K562 (cell line): ENCODE results near the gene TBXA2R. TPM values are rescaled to one million over a fixed set of nuclear protein-coding genes. Genes with fewer than 3 reads are reported as not detected.
A peak's percentile ranks its signal among the peaks of the same experiment; 100 is the strongest.

Source experiments
- ATAC-seq: fragments of 200-7000 bp; cut with Tn5 transposase; 3 replicates; pipeline ENCODE4 v1.9.1; 2020; ENCODE audit warnings: moderate library complexity
- BruUV-seq: library from RNA; stranded (reverse); fragments of 400-500 nt; replicated peaks from 2 replicates; lab custom pipeline; 2021; lab: Mats Ljungman, UMichigan
- CTCF ChIA-PET: fragments of 300-600 bp; formaldehyde crosslinking; extraction: SDS; loops from one replicate; lab custom pipeline; 2021; ENCODE audit warnings: low intra/inter-chr PET ratio; lab: Yijun Ruan, JAX
- POLR2A ChIA-PET: fragments of 300-600, 350-650 bp; sonication (Branson Sonifier 250); formaldehyde crosslinking; extraction: SDS; loops from one replicate; lab custom pipeline; 2021; ENCODE audit warnings: antibody characterized with exemption, inconsistent platforms; lab: Yijun Ruan, JAX
- DNase-seq, 4 experiments: peaks; one replicate each; pipeline versions ENCODE4 v3.0.0 to v3.0.0-alpha.2; 2011 to 2018; ENCODE audit warnings: low spot score in 3 of 4, mixed read lengths in 3 of 4; ENCODE audit errors: extremely low read depth in 1 of 4
- FAIRE-seq: peaks from 2 replicates; lab custom pipeline; 2011; peaks lifted over from hg19 to GRCh38; lab: Jason Lieb, UNC
- H2AFZ ChIP-seq: 2 replicates; pipeline ENCODE4 v1.6.0; 2011; ENCODE audit warnings: low read depth, low read length, control low read depth, inconsistent platforms
- H3K27ac ChIP-seq: fragments of 200-600 bp; 3 replicates; pipeline ENCODE4 v1.8.0; 2011; ENCODE audit warnings: low read depth, mild to moderate bottlenecking, control low read depth, inconsistent platforms, low read length, moderate library complexity, mixed read lengths; ENCODE audit errors: extremely low read depth
- H3K27me3 ChIP-seq, 2 experiments: fragments of 300-600 bp in 1 of 2; 2 replicates in 1 of 2; 3 replicates in 1 of 2; pipeline versions ENCODE4 v1.6.0 to v1.8.0; 2011; ENCODE audit warnings: inconsistent platforms in 2 of 2, low read length in 2 of 2, mild to moderate bottlenecking in 1 of 2, mixed read lengths in 1 of 2, moderate library complexity in 1 of 2; ENCODE audit not compliant: control insufficient read depth in 2 of 2, insufficient read depth in 2 of 2
- H3K36me3 ChIP-seq: fragments of 300-600 bp; 3 replicates; pipeline ENCODE4 v1.8.0; 2011; ENCODE audit warnings: mild to moderate bottlenecking, low read length, inconsistent platforms; ENCODE audit not compliant: control insufficient read depth, insufficient read depth
- H3K4me1 ChIP-seq, 2 experiments: fragments of 200-600 bp in 1 of 2; replicated peaks in 1 of 2; 2 replicates in 1 of 2; 3 replicates in 1 of 2; pipeline versions ENCODE4 v1.5.1 to v1.8.0; 2011; ENCODE audit warnings: inconsistent platforms in 2 of 2, low read length in 2 of 2, mild to moderate bottlenecking in 1 of 2, mixed read lengths in 1 of 2, moderate library complexity in 1 of 2; ENCODE audit not compliant: control insufficient read depth in 2 of 2, insufficient read depth in 2 of 2
- H3K4me2 ChIP-seq: 2 replicates; pipeline ENCODE4 v1.6.1; 2011; ENCODE audit warnings: low read length, control low read depth, inconsistent platforms, mixed read lengths; ENCODE audit not compliant: insufficient read depth
- H3K4me3 ChIP-seq: fragments of 200-600 bp; sonication (generic), shearing (Covaris generic); 2 replicates; pipeline ENCODE4 v1.5.1; 2016; ENCODE audit warnings: control low read depth, inconsistent platforms
- H3K79me2 ChIP-seq: fragments of 200-600 bp; 3 replicates; pipeline ENCODE4 v1.8.0; 2011; ENCODE audit warnings: low read length, inconsistent platforms; ENCODE audit not compliant: control insufficient read depth, insufficient read depth
- H3K9ac ChIP-seq, 2 experiments: 2 replicates each; pipeline versions ENCODE4 v1.6.0 to v1.6.1; 2011; ENCODE audit warnings: low read depth in 2 of 2, low read length in 2 of 2, control low read depth in 1 of 2, inconsistent platforms in 1 of 2, mild to moderate bottlenecking in 1 of 2, mixed read lengths in 1 of 2; ENCODE audit not compliant: insufficient read depth in 1 of 2
- H3K9me1 ChIP-seq: one replicate; pipeline ENCODE4 v1.6.0; 2011; ENCODE audit warnings: inconsistent platforms, mild to moderate bottlenecking, low read length, moderate library complexity; ENCODE audit not compliant: control insufficient read depth, insufficient read depth
- H3K9me3 ChIP-seq: replicated peaks from 2 replicates; pipeline ENCODE4 v1.5.1; 2011; ENCODE audit warnings: low read depth, low read length, inconsistent platforms; ENCODE audit not compliant: control insufficient read depth, insufficient read depth
- H4K20me1 ChIP-seq: replicated peaks from 2 replicates; pipeline ENCODE4 v1.6.1; 2011; ENCODE audit warnings: low read length, inconsistent platforms, mixed read lengths; ENCODE audit not compliant: control insufficient read depth, insufficient read depth
- C11orf30 ChIP-seq: fragments of 450-650 bp; IDR thresholded peaks from 2 replicates; pipeline ENCODE4 v1.6.1; 2016; ENCODE audit warnings: low read depth, mild to moderate bottlenecking
- GTF2F1 ChIP-seq: IDR thresholded peaks from 2 replicates; pipeline ENCODE4 v1.6.1; 2011; ENCODE audit warnings: low read depth, low read length, improper control_type of control experiment
- HCFC1 ChIP-seq: IDR thresholded peaks from 2 replicates; pipeline ENCODE4 v1.6.1; 2012; ENCODE audit warnings: low read depth, low read length, improper control_type of control experiment
- POLR2A ChIP-seq: fragments of 450-650 bp; conservative IDR thresholded peaks from 2 replicates; pipeline ENCODE4 v1.6.1; 2016
- POLR3A ChIP-seq: IDR thresholded peaks from 2 replicates; pipeline ENCODE4 v1.6.1; 2011; ENCODE audit warnings: borderline replicate concordance, mild to moderate bottlenecking, moderate library complexity; ENCODE audit not compliant: insufficient read length, insufficient read depth; ENCODE audit errors: extremely low read depth
- SAP30 ChIP-seq: fragments of 200-600 bp; sonication (generic); IDR thresholded peaks from 2 replicates; pipeline ENCODE4 v1.6.1; 2012; ENCODE audit warnings: borderline replicate concordance, low read depth, mild to moderate bottlenecking, moderate library complexity, low read length, control low read depth, inconsistent platforms; ENCODE audit not compliant: insufficient read depth, poor library complexity, severe bottlenecking
- SMAD1 ChIP-seq: fragments of 150-350 bp; IDR thresholded peaks from 2 replicates; pipeline ENCODE4 v1.6.1; 2014; ENCODE audit warnings: low read length, low read depth; ENCODE audit not compliant: partially characterized antibody
- TAF1 ChIP-seq: IDR thresholded peaks from 2 replicates; pipeline ENCODE4 v1.6.1; 2011; ENCODE audit warnings: mild to moderate bottlenecking, low read length, moderate library complexity; ENCODE audit not compliant: insufficient read depth, control insufficient read depth, severe bottlenecking; ENCODE audit errors: extremely low read depth
- ZFP91 ChIP-seq: sonication (generic); formaldehyde crosslinking; IDR thresholded peaks from 2 replicates; pipeline ENCODE4 v1.8.0; 2022; ENCODE audit warnings: mild to moderate bottlenecking, missing genetic modification reagents
- ZNF239 ChIP-seq: fragments of 250-450 bp; sonication (Bioruptor Pico); IDR thresholded peaks from 2 replicates; pipeline ENCODE4 v1.4.0; 2020; ENCODE audit warnings: mild to moderate bottlenecking
- ZNF561 ChIP-seq: fragments of 450-650 bp; formaldehyde crosslinking; conservative IDR thresholded peaks from 2 replicates; pipeline ENCODE4 v1.4.0; 2020; ENCODE audit warnings: mild to moderate bottlenecking, moderate library complexity
- WGBS: fragments of 100-300 bp; shearing (Covaris generic); methylation state at CpG from one replicate; pipeline ENCODE4 v1.1.6; 2016; ENCODE audit warnings: low coverage, mixed read lengths; ENCODE audit not compliant: insufficient coverage; ENCODE audit errors: missing lambda C conversion rate; 5-methylcytosine and 5-hydroxymethylcytosine counted together
- in situ Hi-C: fragments of 300-500 bp; cut with MboI; formaldehyde crosslinking; loops from 4 replicates; pipeline ENCODE4 v1.15.0; 2018; ENCODE audit warnings: inconsistent platforms, mixed read lengths
- intact Hi-C: fragments of 100-400 bp; cut with micrococcal nuclease; formaldehyde crosslinking; loops from 2 replicates; pipeline ENCODE4 v1.14.2; 2022
- polyA plus RNA-seq, 8 experiments: library from polyadenylated mRNA; depleted of rRNA in 4 of 8; stranded (reverse) in 5 of 8; unstranded in 3 of 8; fragments of >200 nt; fragmentation: Nextera tagmentation in 2 of 8; fragmentation: Illumina TruSeq in 1 of 8; extraction: Ambion mirVana in 2 of 8; extraction: Trizol in 1 of 8; gene quantifications; 2 replicates each; pipeline versions ENCODE4 v1.2.1 to v1.2.3, GENCODE V29; 2011 to 2014; ENCODE audit warnings: inconsistent platforms in 1 of 8, missing spikeins in 1 of 8
- total RNA-seq, 7 experiments: library from RNA; depleted of rRNA in 6 of 7; stranded (reverse); fragments of >200 nt in 6 of 7; fragmentation: Illumina TruSeq in 2 of 7; extraction: Trizol in 2 of 7; gene quantifications; 2 replicates each; pipeline versions ENCODE4 v1.2.1 to v1.2.3, GENCODE V29; 2011 to 2021; ENCODE audit warnings: low replicate concordance in 1 of 7
- TF ChIP-seq, protein P1 (sequence below), 2 experiments: fragments of 450-650 bp; IDR thresholded peaks; 2 replicates each; pipeline ENCODE4 v1.6.1; 2016; ENCODE audit warnings: mild to moderate bottlenecking in 2 of 2, borderline replicate concordance in 1 of 2, low read depth in 1 of 2, moderate library complexity in 1 of 2

TBXA2R gene
- total and polyA plus RNA-seq, 9 of the 15 experiments (the other 6 are each of a cell fraction or from before 2014, with no cell fraction given): 1.5 to 24.0 (median 2.8) TPM

DNA sequence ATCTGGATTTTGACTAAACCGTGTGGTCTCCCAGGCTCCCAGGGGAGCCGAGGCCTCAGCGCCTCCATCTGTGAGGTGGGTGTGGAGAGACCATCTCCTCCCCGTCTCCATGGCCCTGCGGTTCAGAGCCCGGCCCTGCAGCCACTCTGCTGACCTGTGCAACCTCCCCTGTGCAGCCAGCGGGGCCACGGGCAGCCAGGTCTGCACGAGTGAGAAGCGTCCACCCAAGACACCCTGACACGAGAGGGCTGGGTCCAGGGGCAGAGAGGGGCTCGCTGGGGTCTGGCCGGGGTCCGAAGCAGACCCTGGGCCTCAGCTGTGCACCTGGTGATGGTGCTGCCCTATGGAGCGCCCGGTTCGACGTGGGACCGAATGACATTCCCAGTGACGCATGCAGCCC lies 30.3 kb upstream of the TBXA2R start (continued):
- no peak for TF ChIP-seq POLR3A
- TF ChIP-seq SMAD1: no peak
- TF ChIP-seq POLR2A: no peak
- TF ChIP-seq TAF1: no peak

DNA sequence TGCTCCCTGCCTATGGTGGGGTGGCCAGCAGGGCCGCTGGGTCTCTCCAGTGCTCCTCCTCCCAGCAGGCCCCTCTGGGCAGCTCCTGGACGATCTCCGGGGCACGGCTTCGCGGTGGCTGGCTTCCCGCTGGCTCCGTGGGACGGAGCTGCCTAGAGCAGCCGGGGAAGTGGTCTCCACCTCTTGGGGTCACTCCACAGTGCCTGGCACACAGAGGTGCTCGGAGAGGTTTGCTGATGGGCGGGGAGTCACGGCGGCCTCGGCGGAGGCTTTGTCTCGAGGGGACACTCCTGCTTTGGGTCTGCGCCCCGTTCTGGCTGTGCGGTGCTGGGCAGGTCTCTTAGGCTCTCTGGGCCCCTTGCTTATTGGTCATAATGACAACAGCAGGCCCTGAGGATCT lies 29.8 kb upstream of the TBXA2R start:
- CTCF ChIA-PET: no interaction called here
- POLR2A ChIA-PET: interaction anchor here (0.6 kb wide), 1 partner anchor 349 kb away, joined by 3 read pairs; the partner anchor contains the start of gene EEF2
- DNase-seq (no peak), FAIRE-seq (no peak), ATAC-seq (no peak)
- H3K27ac ChIP-seq: no peak overlapping the region
- intact Hi-C loops (no loop called here), in situ Hi-C loops (no loop called here)
- no peaks in the 10 kb centered on the region for H3K27me3 ChIP-seq
- H3K4me1 ChIP-seq: peaks cover 0 to 53% of the 10 kb centered on the region in 2 experiments; a peak in 2 of 5 replicates
- BruUV-seq: no TSS peak
- H2AFZ ChIP-seq: no peak overlapping the region
- no peak overlapping the region for H3K4me2 ChIP-seq
- H3K36me3 ChIP-seq: peaks cover 43% of the 10 kb centered on the region; the same call in 1 of the 3 replicates
- H3K4me3 ChIP-seq: no peak overlapping the region
- H4K20me1 ChIP-seq: no peaks in the 10 kb centered on the region
- H3K9me1 ChIP-seq: peaks cover 4% of the 10 kb centered on the region
- peak overlapping the region in 1 of 2 experiments; percentile 68; a peak in 2 of 4 replicates for H3K9ac ChIP-seq
- 93% methylated on average over 19 of the region's 20 CpGs for WGBS
- H3K79me2 ChIP-seq: no peaks in the 10 kb centered on the region
- no peaks in the 10 kb centered on the region for H3K9me3 ChIP-seq
- TF ChIP-seq GTF2F1 (no peak), ZNF239 (CRISPR knock-in tag) (no peak), ZNF561 (CRISPR knock-in tag) (no peak), ZFP91 (CRISPR knock-in tag) (no peak), SAP30 (no peak), HCFC1 (no peak), C11orf30 (no peak)
- TF ChIP-seq, protein P1, sequence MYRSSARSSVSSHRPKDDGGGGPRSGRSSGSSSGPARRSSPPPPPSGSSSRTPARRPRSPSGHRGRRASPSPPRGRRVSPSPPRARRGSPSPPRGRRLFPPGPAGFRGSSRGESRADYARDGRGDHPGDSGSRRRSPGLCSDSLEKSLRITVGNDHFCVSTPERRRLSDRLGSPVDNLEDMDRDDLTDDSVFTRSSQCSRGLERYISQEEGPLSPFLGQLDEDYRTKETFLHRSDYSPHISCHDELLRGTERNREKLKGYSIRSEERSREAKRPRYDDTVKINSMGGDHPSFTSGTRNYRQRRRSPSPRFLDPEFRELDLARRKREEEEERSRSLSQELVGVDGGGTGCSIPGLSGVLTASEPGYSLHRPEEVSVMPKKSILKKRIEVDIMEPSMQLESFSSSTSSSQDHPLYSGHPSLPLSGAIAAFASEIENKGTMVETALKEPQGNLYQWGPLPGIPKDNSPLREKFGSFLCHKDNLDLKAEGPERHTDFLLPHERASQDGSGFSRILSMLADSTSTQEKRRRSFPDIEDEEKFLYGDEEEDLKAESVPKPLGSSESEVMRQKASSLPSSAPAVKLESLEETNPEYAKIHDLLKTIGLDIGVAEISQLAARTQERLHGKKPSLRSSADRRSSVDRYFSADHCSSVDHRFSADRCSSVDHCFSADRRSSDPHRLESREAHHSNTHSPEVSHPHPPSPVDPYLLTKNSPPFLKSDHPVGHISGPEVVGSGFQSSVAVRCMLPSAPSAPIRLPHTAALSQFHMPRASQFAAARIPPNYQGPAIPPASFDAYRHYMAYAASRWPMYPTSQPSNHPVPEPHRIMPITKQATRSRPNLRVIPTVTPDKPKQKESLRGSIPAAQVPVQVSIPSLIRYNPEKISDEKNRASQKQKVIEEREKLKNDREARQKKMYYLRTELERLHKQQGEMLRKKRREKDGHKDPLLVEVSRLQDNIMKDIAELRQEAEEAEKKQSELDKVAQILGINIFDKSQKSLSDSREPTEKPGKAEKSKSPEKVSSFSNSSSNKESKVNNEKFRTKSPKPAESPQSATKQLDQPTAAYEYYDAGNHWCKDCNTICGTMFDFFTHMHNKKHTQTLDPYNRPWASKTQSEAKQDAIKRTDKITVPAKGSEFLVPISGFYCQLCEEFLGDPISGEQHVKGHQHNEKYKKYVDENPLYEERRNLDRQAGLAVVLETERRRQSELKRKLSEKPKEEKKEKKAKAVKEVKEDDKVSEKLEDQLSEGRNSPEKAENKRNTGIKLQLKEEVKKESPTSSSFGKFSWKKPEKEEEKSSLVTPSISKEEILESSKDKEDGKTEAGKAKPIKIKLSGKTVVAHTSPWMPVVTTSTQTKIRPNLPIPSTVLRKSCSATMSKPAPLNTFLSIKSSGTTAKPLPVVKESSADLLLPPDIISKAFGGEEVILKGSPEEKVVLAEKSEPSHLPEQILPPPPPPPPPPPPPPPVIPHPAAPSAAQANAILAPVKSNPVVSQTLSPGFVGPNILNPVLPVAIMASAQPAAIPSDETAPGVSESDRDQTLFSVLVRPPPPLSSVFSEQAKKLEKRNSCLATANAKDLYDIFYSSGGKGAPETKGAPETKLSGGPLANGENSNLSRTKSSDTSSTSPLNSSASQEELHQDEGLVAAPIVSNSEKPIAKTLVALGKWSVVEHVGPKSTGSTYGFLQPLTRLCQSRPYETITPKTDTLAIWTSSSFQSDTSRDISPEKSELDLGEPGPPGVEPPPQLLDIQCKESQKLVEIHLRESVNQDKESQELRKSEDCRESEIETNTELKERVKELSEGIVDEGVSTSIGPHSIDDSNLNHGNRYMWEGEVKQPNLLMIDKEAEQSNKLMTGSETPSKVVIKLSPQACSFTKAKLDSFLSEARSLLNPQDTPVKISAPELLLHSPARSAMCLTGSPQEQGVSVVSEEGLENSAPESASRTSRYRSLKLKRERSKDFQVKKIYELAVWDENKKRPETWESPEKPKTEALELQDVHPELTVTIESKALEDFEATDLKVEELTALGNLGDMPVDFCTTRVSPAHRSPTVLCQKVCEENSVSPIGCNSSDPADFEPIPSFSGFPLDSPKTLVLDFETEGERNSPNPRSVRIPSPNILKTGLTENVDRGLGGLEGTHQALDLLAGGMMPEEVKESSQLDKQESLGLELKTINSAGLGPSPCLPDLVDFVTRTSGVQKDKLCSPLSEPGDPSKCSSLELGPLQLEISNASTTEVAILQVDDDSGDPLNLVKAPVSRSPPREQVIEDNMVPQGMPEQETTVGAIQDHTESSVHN (IDR thresholded peaks at IDR 0.05; ENCODE audit: borderline replicate concordance in 1 of 2, low read depth in 1 of 2): no peak
